A549 (cell line): ENCODE measurements around the gene AUTS2.

ENCODE experiments used
- HDAC2 ChIP-seq: fragments of 200-600 bp; sonication (generic); IDR thresholded peaks from 2 replicates; pipeline ENCODE4 v1.6.1; 2016
- KDM1A ChIP-seq: fragments of 200-600 bp; sonication (generic); IDR thresholded peaks from 2 replicates; pipeline ENCODE4 v1.6.1; 2016; ENCODE audit warnings: low read depth, mild to moderate bottlenecking
- POLR2A ChIP-seq: IDR thresholded peaks from 2 replicates; pipeline ENCODE4 v1.6.1; 2012; ENCODE audit warnings: mild to moderate bottlenecking, low read length
- RAD21 ChIP-seq, 2 experiments: fragments of >200 bp in 1 of 2; sonication (Bioruptor Twin) in 1 of 2; formaldehyde crosslinking in 1 of 2; IDR thresholded peaks in 1 of 2; conservative IDR thresholded peaks in 1 of 2; 2 replicates in 1 of 2; 3 replicates in 1 of 2; pipeline ENCODE4 v1.6.1; 2012 to 2018; ENCODE audit warnings: inconsistent platforms in 1 of 2
- RCOR1 ChIP-seq: fragments of 150-350 bp; IDR thresholded peaks from 2 replicates; pipeline ENCODE4 v1.6.1; 2014; ENCODE audit warnings: antibody characterized with exemption, low read length, low read depth
- RFX5 ChIP-seq: fragments of 450-650 bp; IDR thresholded peaks from 2 replicates; pipeline ENCODE4 v1.7.1; 2014; ENCODE audit warnings: antibody characterized with exemption, mild to moderate bottlenecking, moderate library complexity
- TFCP2L1 ChIP-seq: fragments of 250-450 bp; sonication (Bioruptor Pico); IDR thresholded peaks from 2 replicates; pipeline ENCODE4 v1.5.0; 2021; ENCODE audit warnings: mild to moderate bottlenecking
- TF ChIP-seq, protein P1 (sequence below): fragments of >200 bp; sonication (Bioruptor Twin); formaldehyde crosslinking; IDR thresholded peaks from 3 replicates; pipeline ENCODE4 v1.5.1; 2016
- TF ChIP-seq, protein P2 (sequence below): IDR thresholded peaks from 2 replicates; pipeline ENCODE4 v1.6.1; 2012
- TF ChIP-seq, protein P3 (sequence below): fragments of 200-600 bp; sonication (generic); IDR thresholded peaks from 2 replicates; pipeline ENCODE4 v1.6.1; 2016; ENCODE audit warnings: antibody characterized with exemption, mild to moderate bottlenecking, moderate library complexity

DNA sequence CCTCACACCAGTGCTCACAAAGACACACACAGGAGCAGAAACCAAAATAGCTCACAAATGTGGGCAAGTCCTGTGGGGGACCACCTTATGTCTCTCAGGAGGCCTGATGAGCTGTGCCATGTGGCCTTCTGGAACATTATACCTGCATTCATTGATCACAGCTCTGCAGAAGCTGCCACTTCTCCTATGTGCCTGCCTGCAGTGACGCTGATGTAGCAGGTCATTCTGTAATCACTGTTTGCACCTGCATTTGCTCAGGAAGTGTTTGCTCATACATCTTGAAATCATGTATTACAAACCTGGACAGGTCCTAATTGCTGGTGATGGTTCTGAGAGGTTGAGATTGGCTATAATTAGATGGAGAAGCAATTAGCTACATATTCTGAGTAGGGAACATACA is 310.2 kb downstream of the AUTS2 start:
- TF ChIP-seq POLR2A (no peak), RCOR1 (no peak), RAD21 (conservative IDR thresholded peaks at IDR 0.05 in 1 of 2, IDR thresholded peaks at IDR 0.05 in 1 of 2) (no peak), RFX5 (no peak), TFCP2L1 (CRISPR knock-in tag) (no peak), HDAC2 (no peak), KDM1A (no peak)
- TF ChIP-seq, protein P1, sequence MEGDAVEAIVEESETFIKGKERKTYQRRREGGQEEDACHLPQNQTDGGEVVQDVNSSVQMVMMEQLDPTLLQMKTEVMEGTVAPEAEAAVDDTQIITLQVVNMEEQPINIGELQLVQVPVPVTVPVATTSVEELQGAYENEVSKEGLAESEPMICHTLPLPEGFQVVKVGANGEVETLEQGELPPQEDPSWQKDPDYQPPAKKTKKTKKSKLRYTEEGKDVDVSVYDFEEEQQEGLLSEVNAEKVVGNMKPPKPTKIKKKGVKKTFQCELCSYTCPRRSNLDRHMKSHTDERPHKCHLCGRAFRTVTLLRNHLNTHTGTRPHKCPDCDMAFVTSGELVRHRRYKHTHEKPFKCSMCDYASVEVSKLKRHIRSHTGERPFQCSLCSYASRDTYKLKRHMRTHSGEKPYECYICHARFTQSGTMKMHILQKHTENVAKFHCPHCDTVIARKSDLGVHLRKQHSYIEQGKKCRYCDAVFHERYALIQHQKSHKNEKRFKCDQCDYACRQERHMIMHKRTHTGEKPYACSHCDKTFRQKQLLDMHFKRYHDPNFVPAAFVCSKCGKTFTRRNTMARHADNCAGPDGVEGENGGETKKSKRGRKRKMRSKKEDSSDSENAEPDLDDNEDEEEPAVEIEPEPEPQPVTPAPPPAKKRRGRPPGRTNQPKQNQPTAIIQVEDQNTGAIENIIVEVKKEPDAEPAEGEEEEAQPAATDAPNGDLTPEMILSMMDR, result no peak
- TF ChIP-seq, protein P2, sequence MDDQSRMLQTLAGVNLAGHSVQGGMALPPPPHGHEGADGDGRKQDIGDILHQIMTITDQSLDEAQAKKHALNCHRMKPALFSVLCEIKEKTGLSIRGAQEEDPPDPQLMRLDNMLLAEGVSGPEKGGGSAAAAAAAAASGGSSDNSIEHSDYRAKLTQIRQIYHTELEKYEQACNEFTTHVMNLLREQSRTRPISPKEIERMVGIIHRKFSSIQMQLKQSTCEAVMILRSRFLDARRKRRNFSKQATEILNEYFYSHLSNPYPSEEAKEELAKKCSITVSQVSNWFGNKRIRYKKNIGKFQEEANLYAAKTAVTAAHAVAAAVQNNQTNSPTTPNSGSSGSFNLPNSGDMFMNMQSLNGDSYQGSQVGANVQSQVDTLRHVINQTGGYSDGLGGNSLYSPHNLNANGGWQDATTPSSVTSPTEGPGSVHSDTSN, result no peak
- TF ChIP-seq, protein P3, sequence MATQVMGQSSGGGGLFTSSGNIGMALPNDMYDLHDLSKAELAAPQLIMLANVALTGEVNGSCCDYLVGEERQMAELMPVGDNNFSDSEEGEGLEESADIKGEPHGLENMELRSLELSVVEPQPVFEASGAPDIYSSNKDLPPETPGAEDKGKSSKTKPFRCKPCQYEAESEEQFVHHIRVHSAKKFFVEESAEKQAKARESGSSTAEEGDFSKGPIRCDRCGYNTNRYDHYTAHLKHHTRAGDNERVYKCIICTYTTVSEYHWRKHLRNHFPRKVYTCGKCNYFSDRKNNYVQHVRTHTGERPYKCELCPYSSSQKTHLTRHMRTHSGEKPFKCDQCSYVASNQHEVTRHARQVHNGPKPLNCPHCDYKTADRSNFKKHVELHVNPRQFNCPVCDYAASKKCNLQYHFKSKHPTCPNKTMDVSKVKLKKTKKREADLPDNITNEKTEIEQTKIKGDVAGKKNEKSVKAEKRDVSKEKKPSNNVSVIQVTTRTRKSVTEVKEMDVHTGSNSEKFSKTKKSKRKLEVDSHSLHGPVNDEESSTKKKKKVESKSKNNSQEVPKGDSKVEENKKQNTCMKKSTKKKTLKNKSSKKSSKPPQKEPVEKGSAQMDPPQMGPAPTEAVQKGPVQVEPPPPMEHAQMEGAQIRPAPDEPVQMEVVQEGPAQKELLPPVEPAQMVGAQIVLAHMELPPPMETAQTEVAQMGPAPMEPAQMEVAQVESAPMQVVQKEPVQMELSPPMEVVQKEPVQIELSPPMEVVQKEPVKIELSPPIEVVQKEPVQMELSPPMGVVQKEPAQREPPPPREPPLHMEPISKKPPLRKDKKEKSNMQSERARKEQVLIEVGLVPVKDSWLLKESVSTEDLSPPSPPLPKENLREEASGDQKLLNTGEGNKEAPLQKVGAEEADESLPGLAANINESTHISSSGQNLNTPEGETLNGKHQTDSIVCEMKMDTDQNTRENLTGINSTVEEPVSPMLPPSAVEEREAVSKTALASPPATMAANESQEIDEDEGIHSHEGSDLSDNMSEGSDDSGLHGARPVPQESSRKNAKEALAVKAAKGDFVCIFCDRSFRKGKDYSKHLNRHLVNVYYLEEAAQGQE, result no peak
